Endothelial cell (in vitro differentiated cells): ENCODE data around the gene SLC37A1. TPM values are rescaled to one million over a fixed set of nuclear protein-coding genes. Genes with fewer than 3 reads are reported as not detected.

Source experiments
- DNase-seq: peaks from one replicate; pipeline ENCODE4 v3.0.0; 2021; ENCODE audit warnings: low spot score
- H3K27ac Mint-ChIP-seq: one replicate; pipeline ENCODE4 v1.8.0; 2021; ENCODE audit warnings: mixed read lengths, inconsistent platforms; ENCODE audit not compliant: unreplicated experiment
- H3K27me3 Mint-ChIP-seq: one replicate; pipeline ENCODE4 v1.8.0; 2021; ENCODE audit warnings: mild to moderate bottlenecking, moderate library complexity, mixed read lengths, inconsistent platforms; ENCODE audit not compliant: unreplicated experiment
- H3K36me3 Mint-ChIP-seq: one replicate; pipeline ENCODE4 v1.8.0; 2021; ENCODE audit warnings: mild to moderate bottlenecking, low read depth, mixed read lengths, inconsistent platforms; ENCODE audit not compliant: unreplicated experiment
- H3K4me1 Mint-ChIP-seq: one replicate; pipeline ENCODE4 v1.8.0; 2021; ENCODE audit warnings: mild to moderate bottlenecking, mixed read lengths, inconsistent platforms; ENCODE audit not compliant: unreplicated experiment
- H3K4me3 Mint-ChIP-seq: one replicate; pipeline ENCODE4 v1.8.0; 2021; ENCODE audit warnings: mild to moderate bottlenecking, mixed read lengths, inconsistent platforms; ENCODE audit not compliant: unreplicated experiment
- H3K9me3 Mint-ChIP-seq: one replicate; pipeline ENCODE4 v1.8.0; 2021; ENCODE audit warnings: mixed read lengths, inconsistent platforms; ENCODE audit not compliant: unreplicated experiment
- total RNA-seq: library from RNA; stranded (reverse); fragmentation: NEBNext Ultra II Directional; extraction: Animal tissue kit (Norgen Biotek cat#: 25700); gene quantifications from one replicate; pipeline ENCODE4 v1.2.1, GENCODE V29; 2021; ENCODE audit not compliant: unreplicated experiment
- TF ChIP-seq, protein P1 (sequence below): fragments of 200-600 bp; sonication (generic); IDR thresholded peaks from one replicate; pipeline ENCODE4 v1.5.0; 2021; ENCODE audit warnings: antibody characterized with exemption; ENCODE audit not compliant: unreplicated experiment

Gene SLC37A1
- total RNA-seq, 1 donor from 2014 or later: 12.3 TPM

DNA sequence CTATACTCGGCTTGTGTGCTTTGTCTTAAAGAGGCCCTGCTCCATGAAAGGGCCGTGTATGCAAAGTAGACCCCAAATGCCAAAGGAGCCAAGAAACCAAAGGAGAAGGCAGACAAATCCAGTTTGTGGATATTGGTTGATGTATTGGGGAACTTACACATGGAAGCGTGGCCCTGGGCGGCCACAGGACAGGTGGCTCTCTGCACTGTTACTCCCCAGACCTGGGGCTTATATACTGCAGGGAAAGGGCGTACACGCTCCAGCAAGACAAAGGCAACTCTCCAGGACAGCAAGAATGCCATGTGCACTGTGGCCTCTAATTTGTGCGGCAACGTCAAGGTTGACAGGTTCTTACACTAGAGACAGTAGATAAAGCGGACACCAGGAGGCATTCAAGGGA lies 42.4 kb upstream of the SLC37A1 start:
- no peaks in the 10 kb centered on the region for H3K9me3 Mint-ChIP-seq
- H3K4me1 Mint-ChIP-seq: peaks cover 19% of the 10 kb centered on the region
- TF ChIP-seq, protein P1, sequence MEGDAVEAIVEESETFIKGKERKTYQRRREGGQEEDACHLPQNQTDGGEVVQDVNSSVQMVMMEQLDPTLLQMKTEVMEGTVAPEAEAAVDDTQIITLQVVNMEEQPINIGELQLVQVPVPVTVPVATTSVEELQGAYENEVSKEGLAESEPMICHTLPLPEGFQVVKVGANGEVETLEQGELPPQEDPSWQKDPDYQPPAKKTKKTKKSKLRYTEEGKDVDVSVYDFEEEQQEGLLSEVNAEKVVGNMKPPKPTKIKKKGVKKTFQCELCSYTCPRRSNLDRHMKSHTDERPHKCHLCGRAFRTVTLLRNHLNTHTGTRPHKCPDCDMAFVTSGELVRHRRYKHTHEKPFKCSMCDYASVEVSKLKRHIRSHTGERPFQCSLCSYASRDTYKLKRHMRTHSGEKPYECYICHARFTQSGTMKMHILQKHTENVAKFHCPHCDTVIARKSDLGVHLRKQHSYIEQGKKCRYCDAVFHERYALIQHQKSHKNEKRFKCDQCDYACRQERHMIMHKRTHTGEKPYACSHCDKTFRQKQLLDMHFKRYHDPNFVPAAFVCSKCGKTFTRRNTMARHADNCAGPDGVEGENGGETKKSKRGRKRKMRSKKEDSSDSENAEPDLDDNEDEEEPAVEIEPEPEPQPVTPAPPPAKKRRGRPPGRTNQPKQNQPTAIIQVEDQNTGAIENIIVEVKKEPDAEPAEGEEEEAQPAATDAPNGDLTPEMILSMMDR: no peak
- peaks cover 6% of the 10 kb centered on the region for H3K27me3 Mint-ChIP-seq
- H3K4me3 Mint-ChIP-seq: no peak overlapping the region
- no peak for DNase-seq
- no peaks in the 10 kb centered on the region for H3K36me3 Mint-ChIP-seq
- no peak overlapping the region for H3K27ac Mint-ChIP-seq

- Mint-ChIP-seq H3K4me1 (peaks cover 19% of the 10 kb centered on the region), H3K4me3 (no peak overlapping the region), H3K27ac (no peak overlapping the region), H3K27me3 (peaks cover 8% of the 10 kb centered on the region), H3K9me3 (no peaks in the 10 kb centered on the region), H3K36me3 (no peaks in the 10 kb centered on the region)
- TF ChIP-seq, protein P1: no peak
- no peak for DNase-seq
Measured at GRCh38 chr21:42471716-42472330, 41.8 kb upstream of the SLC37A1 start.

DNA sequence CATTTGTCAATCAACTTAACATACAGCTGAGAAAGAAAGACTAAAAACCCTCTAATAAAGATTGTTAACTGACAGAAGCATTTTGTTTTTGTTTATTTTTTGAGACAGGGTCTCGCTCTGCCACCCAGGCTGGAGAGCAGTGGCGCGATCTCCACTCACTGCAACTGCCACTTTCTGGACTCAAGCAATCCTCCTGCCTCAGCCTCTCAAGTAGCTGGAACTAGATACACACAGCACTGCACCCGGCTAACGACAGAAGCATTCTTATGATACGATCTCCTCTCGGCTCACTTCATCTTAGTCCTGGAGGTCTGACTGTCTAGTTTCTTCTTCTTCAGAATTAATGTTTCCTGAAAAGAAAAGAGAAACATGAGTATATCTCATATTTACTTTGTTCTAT lies 41.1 kb upstream of the SLC37A1 start:
- no peak overlapping the region for H3K27ac Mint-ChIP-seq
- no peak overlapping the region for H3K4me3 Mint-ChIP-seq
- no peak for DNase-seq
- H3K9me3 Mint-ChIP-seq: no peaks in the 10 kb centered on the region
- H3K4me1 Mint-ChIP-seq: peaks cover 17% of the 10 kb centered on the region
- TF ChIP-seq, protein P1: no peak
- H3K36me3 Mint-ChIP-seq: no peaks in the 10 kb centered on the region
- H3K27me3 Mint-ChIP-seq: peaks cover 8% of the 10 kb centered on the region

GRCh38 chr21:42473498-42474042 lies 40.1 kb upstream of the SLC37A1 start:
- no peak for DNase-seq
- Mint-ChIP-seq H3K9me3 (no peaks in the 10 kb centered on the region), H3K27me3 (peaks cover 8% of the 10 kb centered on the region), H3K4me3 (no peak overlapping the region), H3K27ac (peak overlapping the region; percentile 75), H3K36me3 (no peaks in the 10 kb centered on the region), H3K4me1 (peaks cover 16% of the 10 kb centered on the region)
- TF ChIP-seq, protein P1: no peak

DNA sequence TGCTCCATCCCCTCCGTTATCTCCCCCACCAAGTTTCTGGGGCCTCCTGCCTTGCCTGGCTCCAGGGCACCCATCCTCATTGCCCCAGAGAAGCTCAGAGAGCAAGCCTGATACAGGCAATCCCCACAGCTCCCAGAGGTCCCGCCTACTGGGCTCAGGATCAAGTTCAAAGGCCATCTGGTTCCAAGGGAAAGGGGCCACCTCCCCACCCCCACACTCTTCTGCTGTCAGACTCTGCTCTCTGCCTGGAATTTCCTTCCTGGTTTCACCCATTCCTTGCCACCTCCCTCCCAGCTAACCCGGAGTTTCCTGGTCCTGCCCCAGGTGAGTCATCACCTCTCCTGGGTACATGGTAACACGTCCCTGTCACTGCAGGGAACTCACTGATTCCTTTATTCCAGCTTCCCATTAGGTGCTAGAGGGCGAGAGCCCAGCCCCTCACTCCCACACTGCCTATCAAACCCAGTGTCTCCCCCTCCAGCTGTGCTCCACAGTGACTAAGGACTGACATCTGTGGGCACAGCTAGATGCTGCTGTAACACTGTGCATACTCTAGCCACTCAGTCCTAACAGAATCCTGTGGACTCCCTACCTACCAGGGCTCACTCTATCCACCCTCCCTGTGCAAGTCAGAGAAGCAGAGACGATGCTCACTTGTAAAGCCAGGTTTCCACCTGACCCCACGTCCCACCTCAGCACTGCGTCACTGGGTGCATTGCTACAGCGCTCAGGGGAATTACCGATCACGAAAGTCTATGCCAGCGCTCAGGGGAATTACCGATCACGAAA lies 39.4 kb upstream of the SLC37A1 start:
- no peaks in the 10 kb centered on the region for H3K36me3 Mint-ChIP-seq
- H3K4me3 Mint-ChIP-seq: no peak overlapping the region
- H3K27me3 Mint-ChIP-seq: peaks cover 6% of the 10 kb centered on the region
- H3K4me1 Mint-ChIP-seq: peaks cover 16% of the 10 kb centered on the region
- H3K27ac Mint-ChIP-seq: peak overlapping the region; percentile 75
- no peak for DNase-seq
- no peaks in the 10 kb centered on the region for H3K9me3 Mint-ChIP-seq
- TF ChIP-seq, protein P1: no peak
